Measurements from ENCODE around the gene SSU72.

The SSU72 gene

DNA sequence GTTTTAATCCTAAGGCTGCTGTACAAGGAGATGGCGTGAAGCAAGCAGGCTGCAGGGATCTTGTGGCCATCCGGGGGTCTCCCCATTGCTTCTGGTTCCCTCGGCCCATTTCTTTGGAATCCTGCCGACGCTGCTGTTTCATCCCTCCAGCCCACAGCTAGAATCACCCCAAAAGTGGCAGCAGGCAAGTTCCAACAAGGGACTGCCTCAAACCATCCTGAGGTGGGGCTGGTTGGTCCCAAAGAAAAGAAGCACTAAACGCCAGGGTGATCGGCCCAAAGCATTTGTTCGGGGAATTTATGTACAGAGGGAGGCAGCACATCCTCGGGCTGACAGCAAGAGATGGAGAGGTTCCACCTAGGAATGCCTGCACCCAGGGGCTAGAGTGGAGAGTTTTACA is 36.1 kb upstream of the SSU72 start:
- Histone ChIP-seq H3K4me3 (ENCODE audit: control insufficient read depth in 1 of 7, extremely low read depth in 1 of 7, insufficient read depth in 4 of 7, low read depth in 2 of 7, low read length in 6 of 7) (no peak overlapping the region), H3K27me3 (replicated peaks in 2 of 5; ENCODE audit: control insufficient read depth in 4 of 5, insufficient read depth in 5 of 5, low read length in 4 of 5) (no peaks in the 10 kb centered on the region), H3K27ac (ENCODE audit: insufficient read depth in 1 of 2, low read depth in 1 of 2, low read length in 2 of 2, poor library complexity in 1 of 2, severe bottlenecking in 2 of 2) (no peak overlapping the region), H3K36me3 (ENCODE audit: control insufficient read depth in 4 of 4, insufficient read depth in 4 of 4, low read length in 3 of 4) (no peaks in the 10 kb centered on the region), H3K9me3 (ENCODE audit: control extremely low read depth in 1 of 5, control insufficient read depth in 4 of 5, insufficient read depth in 2 of 5, low read depth in 1 of 5, low read length in 4 of 5) (no peaks in the 10 kb centered on the region), H3K4me1 (ENCODE audit: control extremely low read depth in 1 of 4, control insufficient read depth in 4 of 4, insufficient read depth in 4 of 4, low read length in 3 of 4) (peaks cover 5 to 43% (median 33%) of the 10 kb centered on the region in 4 experiments)
- DNase-seq, result no peak
- WGBS (ENCODE audit: insufficient coverage), result 100% methylated on average over 6 of the region's 9 CpGs
- ChIA-PET CTCF (no interaction called here), POLR2A (interaction anchor here (0.6 kb wide), 1 partner anchor 7 kb away, joined by 5 read pairs; no protein-coding TSS in a partner anchor)

DNA sequence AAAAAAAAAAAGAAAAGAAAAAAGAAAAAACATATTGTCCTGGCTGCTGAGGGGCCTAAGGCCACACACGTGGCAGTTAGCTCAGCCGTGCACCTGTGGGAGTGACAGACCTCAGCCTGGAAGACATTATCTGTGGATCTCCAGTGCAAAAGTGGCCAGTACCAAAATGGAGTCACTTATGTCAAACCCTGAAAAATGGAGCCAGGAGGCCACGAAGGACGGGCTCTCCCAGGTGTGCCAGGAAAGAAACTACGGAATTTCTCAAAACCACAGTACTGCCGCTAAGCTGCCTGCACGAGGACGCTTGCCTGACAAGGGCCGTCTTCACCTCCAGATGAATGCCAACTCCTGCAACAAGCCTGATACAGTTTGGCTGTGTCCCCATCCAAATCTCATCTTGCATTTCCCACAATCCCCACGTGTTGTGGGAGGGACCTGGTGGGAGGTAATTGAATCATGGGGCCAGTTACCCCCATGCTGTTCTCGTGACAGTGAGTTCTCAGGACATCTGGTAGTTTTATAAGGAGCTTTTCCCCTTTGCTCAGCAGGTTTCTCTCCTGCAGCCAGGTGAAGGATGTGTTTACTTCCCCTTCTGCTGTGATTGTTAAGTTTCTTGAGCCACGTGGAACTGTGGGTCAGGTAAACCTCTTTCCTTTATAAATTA is 35.3 kb upstream of the SSU72 start:
- Histone ChIP-seq H3K4me1 (ENCODE audit: control extremely low read depth in 1 of 4, control insufficient read depth in 4 of 4, insufficient read depth in 4 of 4, low read length in 3 of 4) (peaks cover 5 to 42% (median 33%) of the 10 kb centered on the region in 4 experiments), H3K27ac (ENCODE audit: insufficient read depth in 1 of 2, low read depth in 1 of 2, low read length in 2 of 2, poor library complexity in 1 of 2, severe bottlenecking in 2 of 2) (no peak overlapping the region), H3K27me3 (replicated peaks in 2 of 5; ENCODE audit: control insufficient read depth in 4 of 5, insufficient read depth in 5 of 5, low read length in 4 of 5) (no peaks in the 10 kb centered on the region), H3K36me3 (ENCODE audit: control insufficient read depth in 4 of 4, insufficient read depth in 4 of 4, low read length in 3 of 4) (no peaks in the 10 kb centered on the region), H3K9me3 (ENCODE audit: control extremely low read depth in 1 of 5, control insufficient read depth in 4 of 5, insufficient read depth in 2 of 5, low read depth in 1 of 5, low read length in 4 of 5) (no peaks in the 10 kb centered on the region), H3K4me3 (ENCODE audit: control insufficient read depth in 1 of 7, extremely low read depth in 1 of 7, insufficient read depth in 4 of 7, low read depth in 2 of 7, low read length in 6 of 7) (no peak overlapping the region)
- WGBS (ENCODE audit: insufficient coverage), result 82% methylated on average over 11 of the region's 12 CpGs
- ChIA-PET POLR2A (no interaction called here), CTCF (interaction anchor here (1.1 kb wide), 1 partner anchor 56 kb away, joined by 4 read pairs; no protein-coding TSS in a partner anchor)
- no peak for DNase-seq

DNA sequence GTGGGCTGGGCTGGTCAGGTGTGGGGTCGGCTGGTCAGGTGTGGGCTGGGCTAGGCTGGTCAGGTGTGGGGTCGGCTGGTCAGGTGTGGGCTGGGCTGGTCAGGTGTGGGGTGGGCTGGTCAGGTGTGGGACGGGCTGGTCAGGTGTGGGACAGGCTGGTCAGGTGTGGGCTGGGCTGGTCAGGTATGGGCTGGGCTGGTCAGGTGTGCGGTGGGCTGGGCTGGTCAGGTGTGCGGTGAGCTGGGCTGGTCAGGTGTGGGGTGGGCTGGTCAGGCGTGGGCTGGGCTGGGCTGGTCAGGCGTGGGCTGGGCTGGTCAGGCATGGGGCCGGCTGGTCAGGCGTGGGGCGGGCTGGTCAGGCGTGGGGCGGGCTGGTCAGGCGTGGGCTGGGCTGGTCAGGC is 31.6 kb upstream of the SSU72 start:
- Histone ChIP-seq H3K36me3 (ENCODE audit: control insufficient read depth in 4 of 4, insufficient read depth in 4 of 4, low read length in 3 of 4) (no peaks in the 10 kb centered on the region), H3K27ac (ENCODE audit: insufficient read depth in 1 of 2, low read depth in 1 of 2, low read length in 2 of 2, poor library complexity in 1 of 2, severe bottlenecking in 2 of 2) (no peak overlapping the region), H3K4me3 (ENCODE audit: control insufficient read depth in 1 of 7, extremely low read depth in 1 of 7, insufficient read depth in 4 of 7, low read depth in 2 of 7, low read length in 6 of 7) (no peak overlapping the region), H3K27me3 (replicated peaks in 2 of 5; ENCODE audit: control insufficient read depth in 4 of 5, insufficient read depth in 5 of 5, low read length in 4 of 5) (no peaks in the 10 kb centered on the region), H3K9me3 (ENCODE audit: control extremely low read depth in 1 of 5, control insufficient read depth in 4 of 5, insufficient read depth in 2 of 5, low read depth in 1 of 5, low read length in 4 of 5) (no peaks in the 10 kb centered on the region), H3K4me1 (ENCODE audit: control extremely low read depth in 1 of 4, control insufficient read depth in 4 of 4, insufficient read depth in 4 of 4, low read length in 3 of 4) (peaks cover 0 to 21% (median 14%) of the 10 kb centered on the region in 4 experiments)
- 92% methylated on average over 10 of the region's 13 CpGs for WGBS (ENCODE audit: insufficient coverage)
- no peak for DNase-seq
- ChIA-PET CTCF (no interaction called here), POLR2A (interaction anchor here (0.7 kb wide), 1 partner anchor 20 kb away, joined by 4 read pairs; no protein-coding TSS in a partner anchor)

DNA sequence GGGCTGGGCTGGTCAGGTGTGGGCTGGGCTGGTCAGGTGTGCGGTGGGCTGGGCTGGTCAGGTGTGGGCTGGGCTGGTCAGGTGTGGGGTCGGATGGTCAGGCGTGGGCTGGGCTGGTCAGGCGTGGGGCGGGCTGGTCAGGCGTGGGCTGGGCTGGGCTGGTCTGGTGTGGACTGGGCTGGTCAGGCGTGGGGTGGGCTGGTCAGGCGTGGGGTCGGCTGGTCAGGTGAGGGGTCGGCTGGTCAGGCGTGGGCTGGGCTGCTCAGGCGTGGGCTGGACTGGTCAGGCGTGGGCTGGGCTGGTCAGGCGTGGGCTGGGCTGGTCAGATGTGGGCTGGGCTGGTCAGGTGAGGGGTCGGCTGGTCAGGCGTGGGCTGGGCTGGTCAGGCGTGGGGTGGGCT is 31.1 kb upstream of the SSU72 start:
- CTCF ChIA-PET, result no interaction called here
- Histone ChIP-seq H3K36me3 (ENCODE audit: control insufficient read depth in 4 of 4, insufficient read depth in 4 of 4, low read length in 3 of 4) (no peaks in the 10 kb centered on the region), H3K9me3 (ENCODE audit: control extremely low read depth in 1 of 5, control insufficient read depth in 4 of 5, insufficient read depth in 2 of 5, low read depth in 1 of 5, low read length in 4 of 5) (no peaks in the 10 kb centered on the region), H3K4me1 (ENCODE audit: control extremely low read depth in 1 of 4, control insufficient read depth in 4 of 4, insufficient read depth in 4 of 4, low read length in 3 of 4) (peaks cover 0 to 16% (median 16%) of the 10 kb centered on the region in 4 experiments), H3K27me3 (replicated peaks in 2 of 5; ENCODE audit: control insufficient read depth in 4 of 5, insufficient read depth in 5 of 5, low read length in 4 of 5) (peaks cover 0 to 1% (median 0%) of the 10 kb centered on the region in 5 experiments), H3K4me3 (ENCODE audit: control insufficient read depth in 1 of 7, extremely low read depth in 1 of 7, insufficient read depth in 4 of 7, low read depth in 2 of 7, low read length in 6 of 7) (no peak overlapping the region), H3K27ac (ENCODE audit: insufficient read depth in 1 of 2, low read depth in 1 of 2, low read length in 2 of 2, poor library complexity in 1 of 2, severe bottlenecking in 2 of 2) (no peak overlapping the region)
- 92% methylated on average over 13 of the region's 17 CpGs for WGBS (ENCODE audit: insufficient coverage)
- POLR2A ChIA-PET, result no interaction called here
- no peak for DNase-seq

DNA sequence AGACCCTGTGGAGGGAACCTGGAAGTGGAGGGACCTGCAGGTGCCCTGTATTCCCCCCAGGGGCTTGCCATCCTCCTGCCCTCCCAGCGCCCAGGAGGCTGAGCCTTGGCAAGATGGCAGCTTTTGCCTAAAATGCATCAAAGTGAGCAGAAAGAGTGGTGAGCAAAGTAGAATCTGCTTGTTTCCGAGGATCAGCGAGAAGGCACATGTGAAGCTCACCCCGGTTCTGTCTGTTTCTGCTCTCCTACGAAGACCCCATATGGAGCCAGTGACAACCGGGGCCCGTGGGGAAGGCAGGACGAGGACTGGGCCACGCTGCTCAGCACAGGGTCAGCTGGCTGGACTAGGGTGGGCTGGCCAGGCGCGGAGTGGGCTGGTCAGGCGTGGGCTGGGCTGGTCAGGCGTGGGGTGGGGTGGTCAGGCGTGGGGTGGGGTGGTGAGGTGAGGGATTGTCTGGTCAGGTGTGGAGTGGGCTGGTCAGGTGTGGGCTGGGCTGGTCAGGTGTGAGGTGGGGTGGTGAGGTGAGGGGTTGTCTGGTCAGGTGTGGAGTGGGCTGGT is 30.4 kb upstream of the SSU72 start:
- 96% methylated on average over 7 of the region's 14 CpGs for WGBS (ENCODE audit: insufficient coverage)
- POLR2A ChIA-PET, result no interaction called here
- H3K9me3 ChIP-seq (ENCODE audit: control extremely low read depth in 1 of 5, control insufficient read depth in 4 of 5, insufficient read depth in 2 of 5, low read depth in 1 of 5, low read length in 4 of 5), result no peaks in the 10 kb centered on the region
- no peak overlapping the region for H3K27ac ChIP-seq (ENCODE audit: insufficient read depth in 1 of 2, low read depth in 1 of 2, low read length in 2 of 2, poor library complexity in 1 of 2, severe bottlenecking in 2 of 2)
- no peaks in the 10 kb centered on the region for H3K36me3 ChIP-seq (ENCODE audit: control insufficient read depth in 4 of 4, insufficient read depth in 4 of 4, low read length in 3 of 4)
- peaks cover 0 to 2% (median 0%) of the 10 kb centered on the region in 5 experiments for H3K27me3 ChIP-seq (replicated peaks in 2 of 5; ENCODE audit: control insufficient read depth in 4 of 5, insufficient read depth in 5 of 5, low read length in 4 of 5)
- no peak for DNase-seq
- H3K4me3 ChIP-seq (ENCODE audit: control insufficient read depth in 1 of 7, extremely low read depth in 1 of 7, insufficient read depth in 4 of 7, low read depth in 2 of 7, low read length in 6 of 7), result no peak overlapping the region
- CTCF ChIA-PET, result interaction anchor here (1.1 kb wide), 1 partner anchor 35 kb away, joined by 3 read pairs; no protein-coding TSS in a partner anchor
- peaks cover 0 to 22% (median 19%) of the 10 kb centered on the region in 4 experiments for H3K4me1 ChIP-seq (ENCODE audit: control extremely low read depth in 1 of 4, control insufficient read depth in 4 of 4, insufficient read depth in 4 of 4, low read length in 3 of 4)

DNA sequence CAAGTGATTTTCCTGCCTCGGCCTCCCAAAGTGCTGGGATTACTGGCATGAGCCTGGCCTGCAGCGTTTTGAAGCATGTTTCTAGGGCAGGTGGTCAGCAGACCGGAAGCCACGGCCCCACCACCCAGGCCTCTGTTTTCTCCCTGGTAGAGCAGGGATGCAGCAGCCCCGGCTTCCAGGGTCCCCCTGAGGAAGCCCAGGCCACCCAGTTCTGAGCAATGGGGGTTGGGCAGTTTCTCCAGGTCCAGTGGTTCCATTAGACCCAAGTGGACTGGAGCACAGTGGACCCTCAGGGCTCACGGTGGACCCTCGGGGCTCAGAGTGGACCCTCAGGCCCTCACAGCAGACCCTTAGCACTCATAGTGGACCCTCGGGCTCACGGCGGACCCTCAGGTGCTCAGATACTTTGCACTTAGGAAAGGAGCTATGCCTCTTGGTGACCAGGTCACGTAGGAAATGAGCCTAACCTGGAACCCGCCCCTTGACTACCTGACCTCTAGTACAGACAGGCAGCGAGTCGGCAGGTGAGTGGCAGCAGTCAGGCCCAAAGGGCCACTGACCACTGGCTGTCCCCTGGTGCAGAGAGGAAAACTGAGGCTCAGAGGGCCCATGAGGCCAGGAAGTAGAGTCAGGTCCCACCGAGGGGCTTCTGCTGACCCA is 29.8 kb upstream of the SSU72 start:
- no peaks in the 10 kb centered on the region for H3K9me3 ChIP-seq (ENCODE audit: control extremely low read depth in 1 of 5, control insufficient read depth in 4 of 5, insufficient read depth in 2 of 5, low read depth in 1 of 5, low read length in 4 of 5)
- ChIA-PET CTCF (interaction anchor here (1.1 kb wide), 1 partner anchor 35 kb away, joined by 3 read pairs; no protein-coding TSS in a partner anchor), POLR2A (interaction anchor here (2.1 kb wide), 1 partner anchor 10 kb away, joined by 7 read pairs; the partner anchor contains the start of gene MIB2)

More for the DNA sequence above, 29.8 kb upstream of the SSU72 start:
- 100% methylated on average over 4 of the region's 15 CpGs for WGBS (ENCODE audit: insufficient coverage)
- H3K4me1 ChIP-seq (ENCODE audit: control extremely low read depth in 1 of 4, control insufficient read depth in 4 of 4, insufficient read depth in 4 of 4, low read length in 3 of 4), result peaks cover 0 to 23% (median 19%) of the 10 kb centered on the region in 4 experiments
- H3K4me3 ChIP-seq (ENCODE audit: control insufficient read depth in 1 of 7, extremely low read depth in 1 of 7, insufficient read depth in 4 of 7, low read depth in 2 of 7, low read length in 6 of 7), result no peak overlapping the region
- H3K36me3 ChIP-seq (ENCODE audit: control insufficient read depth in 4 of 4, insufficient read depth in 4 of 4, low read length in 3 of 4), result no peaks in the 10 kb centered on the region
- peaks cover 0 to 2% (median 0%) of the 10 kb centered on the region in 5 experiments for H3K27me3 ChIP-seq (replicated peaks in 2 of 5; ENCODE audit: control insufficient read depth in 4 of 5, insufficient read depth in 5 of 5, low read length in 4 of 5)
- DNase-seq, result no peak
- H3K27ac ChIP-seq (ENCODE audit: insufficient read depth in 1 of 2, low read depth in 1 of 2, low read length in 2 of 2, poor library complexity in 1 of 2, severe bottlenecking in 2 of 2), result no peak overlapping the region
